Adipocyte (in vitro differentiated cells): Measurements from ENCODE around the gene HYAL1.
"Not testable (repeated sequence)": the region's sequence is repeated elsewhere in the genome, so short reads cannot be mapped to it uniquely, and the experiment has no call there.

ENCODE experiments used
- DNase-seq: peaks from one replicate; pipeline ENCODE4 v3.0.0-alpha.2; 2015; ENCODE audit warnings: low read depth
- H3K27me3 ChIP-seq: replicated peaks from 2 replicates; pipeline ENCODE4 v1.7.0; 2013; ENCODE audit warnings: mild to moderate bottlenecking, low read length, moderate library complexity; ENCODE audit not compliant: control insufficient read depth, insufficient read depth
- H3K36me3 ChIP-seq: 2 replicates; pipeline ENCODE4 v1.7.0; 2013; ENCODE audit warnings: low read length, mild to moderate bottlenecking, moderate library complexity; ENCODE audit not compliant: control insufficient read depth, insufficient read depth, severe bottlenecking
- H3K4me1 ChIP-seq: 2 replicates; pipeline ENCODE4 v1.7.0; 2013; ENCODE audit warnings: mild to moderate bottlenecking, low read length, moderate library complexity; ENCODE audit not compliant: control insufficient read depth, insufficient read depth
- H3K4me3 ChIP-seq: 2 replicates; pipeline ENCODE4 v1.7.0; 2013; ENCODE audit warnings: mild to moderate bottlenecking, low read length, moderate library complexity
- H3K9ac ChIP-seq: 2 replicates; pipeline ENCODE4 v1.7.0; 2013; ENCODE audit warnings: mild to moderate bottlenecking, low read length, moderate library complexity
- H3K9me3 ChIP-seq: 2 replicates; pipeline ENCODE4 v1.7.0; 2013; ENCODE audit warnings: mild to moderate bottlenecking, low read length, moderate library complexity; ENCODE audit not compliant: control insufficient read depth

Gene HYAL1

DNA sequence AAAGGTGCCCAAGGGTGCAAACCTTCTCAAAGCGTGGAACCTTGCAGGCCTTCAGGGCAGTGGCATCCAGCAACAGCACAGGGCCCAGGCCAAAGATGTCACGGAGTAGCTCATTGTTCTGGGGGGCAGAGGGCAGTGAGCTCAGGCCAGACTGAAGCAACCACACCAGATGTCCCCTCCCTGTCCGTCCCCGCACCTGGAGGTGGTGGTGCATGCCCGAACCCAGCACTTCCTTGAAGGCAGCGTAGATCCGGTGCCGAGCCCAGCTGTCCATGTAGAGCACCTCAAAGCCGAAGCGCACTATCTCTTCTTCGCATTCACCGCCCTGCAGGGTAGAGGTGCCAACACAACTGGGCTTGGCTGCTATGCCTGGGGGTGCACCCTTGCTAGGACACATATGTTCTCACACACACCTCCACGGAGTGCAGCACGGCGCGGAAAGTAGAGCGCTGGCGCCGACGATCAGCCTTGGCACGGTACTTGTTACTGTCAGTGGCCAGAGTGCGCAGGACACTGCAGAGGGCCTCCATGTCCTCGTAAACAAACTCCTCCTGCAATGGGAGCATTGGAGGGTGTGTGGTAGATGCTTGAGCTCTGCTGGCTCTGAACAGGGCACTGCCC is 14.9 kb downstream of the HYAL1 start:
- Histone ChIP-seq H3K4me3 (no peak overlapping the region), H3K9me3 (no peaks in the 10 kb centered on the region), H3K4me1 (peaks cover 17% of the 10 kb centered on the region), H3K36me3 (peaks cover 43% of the 10 kb centered on the region), H3K27me3 (no peaks in the 10 kb centered on the region), H3K9ac (no peak overlapping the region)
- no peak for DNase-seq

DNA sequence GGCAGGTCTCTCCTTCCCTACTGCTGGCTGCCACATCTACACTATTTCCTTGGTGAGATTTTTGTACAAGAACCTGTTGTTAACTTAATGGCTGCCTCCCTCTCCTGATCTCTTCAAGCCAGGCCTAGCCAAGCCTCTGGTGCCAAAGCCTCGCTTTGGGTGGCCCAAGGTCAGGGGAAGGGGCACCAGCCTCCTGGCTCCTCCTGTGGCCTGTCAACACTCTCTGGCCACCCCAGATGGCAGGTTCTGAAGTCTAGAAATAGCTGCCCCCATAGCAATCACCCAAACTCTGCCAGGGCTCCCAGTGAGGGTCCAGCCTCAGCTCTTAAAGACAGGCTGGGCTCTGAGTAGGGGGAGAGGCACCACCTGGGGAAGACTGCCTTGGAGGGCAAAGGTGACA is 16.1 kb downstream of the HYAL1 start:
- Histone ChIP-seq H3K9me3 (no peaks in the 10 kb centered on the region), H3K4me3 (no peak overlapping the region), H3K9ac (no peak overlapping the region), H3K4me1 (peaks cover 7% of the 10 kb centered on the region), H3K27me3 (no peaks in the 10 kb centered on the region), H3K36me3 (peaks cover 43% of the 10 kb centered on the region)
- no peak for DNase-seq

DNA sequence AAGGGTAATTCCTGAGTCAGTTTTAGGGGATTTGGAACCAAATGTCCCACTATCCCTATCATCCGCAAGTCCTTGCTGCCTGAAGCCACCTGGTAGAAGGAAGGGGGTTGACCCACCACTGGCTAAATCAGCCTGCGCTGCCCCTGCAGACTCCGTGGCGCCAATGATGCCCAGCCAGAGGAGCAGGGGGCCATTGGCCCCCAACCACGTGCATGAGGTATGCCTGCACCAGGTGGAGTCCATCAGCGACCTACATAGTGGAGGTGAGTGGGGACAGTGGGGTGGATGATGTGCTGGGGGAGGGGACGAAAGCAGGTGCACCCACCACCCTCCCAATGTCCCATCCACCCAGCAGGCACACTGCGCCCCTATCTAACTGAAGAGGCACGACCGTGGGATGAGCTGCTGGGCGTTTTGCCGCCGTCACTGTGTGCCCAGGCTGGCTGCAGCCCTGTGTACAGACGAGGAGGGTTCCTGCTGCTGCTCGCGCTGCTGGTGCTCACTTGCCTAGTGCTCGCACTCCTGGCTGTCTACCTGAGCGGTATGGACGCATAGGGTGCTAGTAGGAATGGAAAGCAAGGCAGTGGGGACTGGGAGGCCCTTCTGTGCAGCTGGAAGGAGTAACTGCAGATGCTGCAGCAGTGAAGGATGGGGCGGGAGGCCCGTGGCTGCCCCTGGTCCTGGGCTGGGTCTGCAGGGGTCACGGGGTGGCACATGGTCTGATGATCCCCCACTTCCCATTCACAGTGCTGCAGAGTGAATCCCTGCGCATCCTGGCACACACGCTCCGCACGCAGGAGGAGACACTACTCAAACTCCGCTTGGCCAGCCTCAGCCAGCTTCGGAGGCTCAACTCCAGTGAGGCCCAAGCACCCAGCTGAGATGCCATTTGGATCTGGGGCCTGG is 16.8 kb downstream of the HYAL1 start:
- Histone ChIP-seq H3K4me3 (no peak overlapping the region), H3K4me1 (peaks cover 6% of the 10 kb centered on the region), H3K9me3 (no peaks in the 10 kb centered on the region), H3K27me3 (no peaks in the 10 kb centered on the region), H3K9ac (no peak overlapping the region), H3K36me3 (peaks cover 43% of the 10 kb centered on the region)
- no peak for DNase-seq

DNA sequence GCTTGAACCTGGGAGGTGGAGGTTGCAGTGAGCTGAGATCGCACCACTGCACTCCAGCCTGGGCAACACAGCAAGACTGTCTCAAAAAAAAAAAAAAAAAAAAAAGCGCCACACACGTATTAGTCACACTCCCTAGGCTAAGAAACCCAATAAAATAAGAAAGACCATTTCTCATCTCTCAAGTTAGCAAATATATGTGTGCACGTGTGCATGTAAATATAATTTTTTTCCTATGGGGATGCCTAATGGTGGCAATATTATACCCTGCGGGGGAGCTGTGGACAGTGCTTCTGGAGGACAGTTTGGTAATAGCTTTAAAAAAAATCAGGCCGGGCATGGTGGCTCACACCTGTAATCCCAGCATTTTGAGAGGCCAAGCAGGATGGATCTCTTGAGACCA is 19.3 kb downstream of the HYAL1 start:
- H3K4me1 ChIP-seq, H3K4me3 ChIP-seq, H3K9me3 ChIP-seq, DNase-seq, H3K27me3 ChIP-seq, H3K9ac ChIP-seq: not testable (repeated sequence)
- peaks cover 26% of the 10 kb centered on the region for H3K36me3 ChIP-seq

DNA sequence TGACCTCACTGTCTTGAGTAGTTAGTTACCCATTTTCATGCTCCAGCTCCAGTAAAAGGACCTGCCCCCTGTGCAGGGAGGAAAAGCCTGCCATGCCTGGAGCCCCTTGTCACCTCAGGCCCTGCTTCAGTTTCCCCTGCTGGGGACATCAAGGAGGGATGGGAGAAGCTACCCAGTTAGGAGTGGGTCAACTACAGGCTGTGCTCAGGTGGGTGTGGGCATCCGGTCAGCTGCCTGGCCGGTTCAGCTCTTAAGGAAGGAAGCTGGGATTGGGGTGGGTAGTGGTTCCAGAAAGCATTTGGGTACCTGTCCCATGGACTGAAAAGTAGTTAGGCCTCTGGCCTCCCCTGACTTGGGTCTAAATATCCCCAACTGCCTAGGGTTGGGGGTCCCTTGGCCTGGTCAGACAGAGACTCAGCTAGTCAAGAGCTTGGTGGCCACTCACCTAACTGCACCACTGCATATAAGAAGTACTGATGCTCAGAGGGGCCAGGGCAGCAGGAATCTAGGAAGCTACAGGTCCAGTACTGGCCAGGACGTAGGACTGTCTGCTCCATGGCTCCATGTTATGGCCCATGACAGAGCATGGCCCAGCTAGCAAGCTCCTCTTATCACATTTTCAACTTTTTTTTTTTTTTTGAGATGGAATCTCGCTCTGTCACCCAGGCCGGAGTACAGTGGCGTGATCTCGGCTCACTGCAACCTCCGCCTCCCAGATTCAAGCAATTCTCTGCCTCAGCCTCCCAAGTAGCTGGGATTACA is 23.9 kb downstream of the HYAL1 start:
- Histone ChIP-seq H3K36me3 (no peaks in the 10 kb centered on the region), H3K9ac (no peak overlapping the region), H3K27me3 (peaks cover 1% of the 10 kb centered on the region), H3K9me3 (no peaks in the 10 kb centered on the region), H3K4me1 (no peaks in the 10 kb centered on the region), H3K4me3 (no peak overlapping the region)
- DNase-seq: no peak

DNA sequence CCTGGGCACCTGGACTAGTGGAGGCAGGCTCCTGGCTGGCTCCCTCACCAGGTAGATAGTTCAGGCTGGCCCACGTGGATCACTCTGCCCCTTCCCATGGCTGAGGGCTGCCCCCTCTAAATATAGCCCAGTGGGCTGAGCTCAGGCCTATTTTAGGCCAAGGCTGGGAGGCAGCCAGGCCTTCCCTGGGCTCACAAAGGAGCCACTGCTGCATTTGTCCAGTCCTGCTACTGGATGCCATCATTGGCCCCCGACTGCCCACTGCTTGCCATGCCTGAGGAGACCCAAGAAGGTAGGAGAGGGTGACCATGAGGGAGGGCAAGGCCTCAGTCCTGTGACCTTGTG is 24.5 kb downstream of the HYAL1 start, which contains the start of gene LSMEM2:
LSMEM2 (plus strand) TSS at position 208 of the 345 bp plus-strand sequence; CDS start at position 235, 27 bp downstream.
- Histone ChIP-seq H3K36me3 (no peaks in the 10 kb centered on the region), H3K4me3 (no peak within 1 kb of the TSS), H3K9ac (no peak within 1 kb of the TSS), H3K9me3 (no peaks in the 10 kb centered on the region), H3K4me1 (no peaks in the 10 kb centered on the region), H3K27me3 (peaks cover 4% of the 10 kb centered on the region)
- no peak for DNase-seq

DNA sequence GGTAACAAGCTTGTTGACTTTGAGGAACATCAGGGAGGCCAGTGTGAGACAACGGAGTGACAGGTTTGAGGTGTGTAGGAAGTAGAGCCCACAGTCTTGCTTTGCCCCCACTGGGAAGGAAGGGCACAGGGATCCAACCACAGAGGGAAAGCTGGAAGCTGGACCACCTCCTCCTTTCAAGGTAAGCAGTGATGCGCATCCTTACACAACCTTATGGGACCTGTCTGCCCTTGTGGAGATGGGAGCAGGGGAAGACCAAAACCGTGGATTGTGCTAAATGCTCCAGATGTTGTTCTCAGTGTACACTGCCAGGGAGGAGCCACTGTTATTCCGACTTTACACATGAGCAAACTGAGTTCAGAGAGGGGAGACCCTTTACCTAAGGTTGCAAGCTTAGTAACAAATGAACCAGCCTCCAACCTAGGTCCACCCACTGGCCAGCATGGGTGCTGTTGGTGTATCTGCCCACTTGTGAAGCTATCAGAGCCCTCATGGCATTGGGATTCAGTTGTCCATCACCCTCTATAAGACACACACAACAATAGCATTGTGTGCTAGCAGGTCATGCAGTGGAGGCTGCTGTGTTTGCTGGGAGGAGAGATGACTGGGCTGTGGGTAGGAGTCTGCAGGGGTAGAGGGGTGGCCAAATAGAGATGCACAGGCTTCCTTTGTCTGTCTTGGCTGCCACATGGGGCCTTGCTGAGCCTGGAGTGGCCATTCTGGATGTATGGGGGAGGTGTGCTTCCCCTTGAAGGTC is 25.1 kb downstream of the HYAL1 start:
- DNase-seq: no peak
- no peaks in the 10 kb centered on the region for H3K36me3 ChIP-seq
- H3K4me3 ChIP-seq: no peak overlapping the region
- no peaks in the 10 kb centered on the region for H3K9me3 ChIP-seq
- H3K4me1 ChIP-seq: no peaks in the 10 kb centered on the region
- H3K27me3 ChIP-seq: peaks cover 7% of the 10 kb centered on the region
- no peak overlapping the region for H3K9ac ChIP-seq

DNA sequence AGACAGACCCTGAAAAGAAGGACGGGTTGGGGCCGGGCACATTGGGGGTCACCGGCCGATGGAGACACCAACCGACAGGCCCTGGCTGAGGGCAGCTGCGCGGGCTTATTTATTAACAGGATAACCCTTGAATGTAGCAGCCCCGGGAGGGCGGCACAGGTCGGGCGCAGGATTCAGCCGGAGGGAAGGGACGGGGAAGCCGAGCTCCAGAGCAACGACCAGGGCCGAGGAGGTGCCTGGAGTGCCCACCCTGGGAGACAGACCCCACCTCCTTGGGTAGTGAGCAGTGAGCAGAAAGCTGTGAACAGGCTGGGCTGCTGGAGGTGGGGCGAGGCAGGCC is 26.6 kb downstream of the HYAL1 start:
- Histone ChIP-seq H3K9ac (no peak overlapping the region), H3K36me3 (no peaks in the 10 kb centered on the region), H3K4me1 (no peaks in the 10 kb centered on the region), H3K9me3 (no peaks in the 10 kb centered on the region), H3K27me3 (peaks cover 7% of the 10 kb centered on the region), H3K4me3 (no peak overlapping the region)
- no peak for DNase-seq

DNA sequence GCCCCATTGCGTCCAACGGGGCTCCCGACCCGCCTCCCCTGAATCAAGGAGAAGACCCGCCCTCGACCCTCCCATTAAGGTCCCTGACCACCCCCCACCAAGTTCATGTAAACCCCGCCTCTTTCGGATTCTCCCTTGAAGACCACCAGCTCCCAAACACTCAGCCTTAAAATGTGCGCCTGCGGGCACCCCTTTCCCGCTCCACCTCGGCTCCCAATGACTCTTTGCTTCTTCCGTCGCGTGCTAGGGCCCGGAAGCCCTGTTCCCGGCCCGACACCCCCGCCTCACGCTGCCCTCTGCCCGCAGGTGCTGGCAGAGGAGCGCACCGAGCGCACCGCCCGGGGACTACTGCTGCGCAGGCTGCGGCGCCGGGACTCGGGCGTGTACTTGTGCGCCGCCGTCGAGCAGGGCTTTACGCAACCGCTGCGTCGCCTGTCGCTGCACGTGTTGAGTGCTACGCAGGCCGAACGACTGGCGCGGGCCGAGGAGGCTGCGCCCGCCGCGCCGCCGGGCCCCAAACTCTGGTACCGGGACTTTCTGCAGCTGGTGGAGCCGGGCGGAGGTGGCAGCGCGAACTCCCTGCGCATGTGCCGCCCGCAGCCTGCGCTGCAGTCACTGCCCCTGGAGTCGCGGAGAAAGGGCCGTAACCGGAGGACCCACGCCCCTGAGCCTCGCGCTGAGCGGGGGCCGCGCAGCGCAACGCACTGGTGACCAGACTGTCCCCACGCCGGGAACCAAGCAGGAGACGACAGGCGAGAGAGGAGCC is 27.2 kb downstream of the HYAL1 start:
- Histone ChIP-seq H3K27me3 (peaks cover 7% of the 10 kb centered on the region), H3K4me1 (no peaks in the 10 kb centered on the region), H3K36me3 (no peaks in the 10 kb centered on the region), H3K4me3 (no peak overlapping the region), H3K9ac (no peak overlapping the region), H3K9me3 (no peaks in the 10 kb centered on the region)
- DNase-seq: no peak

DNA sequence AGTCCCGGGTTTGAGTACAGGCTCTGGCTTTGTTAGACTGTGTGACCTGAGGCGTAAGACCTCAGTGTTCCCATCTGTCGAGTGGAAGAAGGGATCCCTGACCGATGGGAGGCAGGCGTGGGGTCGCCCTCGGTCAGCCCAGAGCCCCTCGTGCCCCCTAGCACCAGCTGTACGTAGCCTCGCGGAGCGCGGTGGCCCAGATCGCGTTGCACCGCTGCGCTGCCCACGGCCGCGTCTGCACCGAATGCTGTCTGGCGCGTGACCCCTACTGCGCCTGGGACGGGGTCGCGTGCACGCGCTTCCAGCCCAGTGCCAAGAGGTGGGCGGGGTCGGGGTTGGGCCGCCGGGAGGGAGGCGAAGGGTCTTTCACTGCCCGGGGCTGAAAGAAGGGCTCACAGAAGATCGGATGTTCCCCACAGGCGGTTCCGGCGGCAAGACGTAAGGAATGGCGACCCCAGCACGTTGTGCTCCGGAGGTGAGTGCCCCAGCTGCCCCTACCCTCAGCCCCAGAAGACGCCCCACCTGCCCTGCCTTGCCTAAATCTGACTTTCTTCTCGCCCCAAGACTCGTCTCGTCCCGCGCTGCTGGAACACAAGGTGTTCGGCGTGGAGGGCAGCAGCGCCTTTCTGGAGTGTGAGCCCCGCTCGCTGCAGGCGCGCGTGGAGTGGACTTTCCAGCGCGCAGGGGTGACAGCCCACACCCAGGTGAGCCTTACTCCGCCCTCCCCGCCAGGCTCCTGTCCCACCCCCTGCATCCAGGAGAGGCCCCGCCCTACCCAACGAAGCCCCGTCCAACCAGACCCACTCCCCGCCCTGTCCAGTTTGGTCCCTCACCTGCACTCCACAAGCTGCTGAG is 28.0 kb downstream of the HYAL1 start:
- no peaks in the 10 kb centered on the region for H3K4me1 ChIP-seq
- peaks cover 7% of the 10 kb centered on the region for H3K27me3 ChIP-seq
- H3K9ac ChIP-seq: no peak overlapping the region
- H3K9me3 ChIP-seq: no peaks in the 10 kb centered on the region
- DNase-seq: no peak
- no peak overlapping the region for H3K4me3 ChIP-seq
- no peaks in the 10 kb centered on the region for H3K36me3 ChIP-seq
